Measurements from ENCODE around the gene TMEM258.

- no peak for TF ChIP-seq ZNF561 (tag by site-specific recombination; IDR thresholded peaks at IDR 0.05; ENCODE audit: borderline replicate concordance)
- TF ChIP-seq, protein P1, sequence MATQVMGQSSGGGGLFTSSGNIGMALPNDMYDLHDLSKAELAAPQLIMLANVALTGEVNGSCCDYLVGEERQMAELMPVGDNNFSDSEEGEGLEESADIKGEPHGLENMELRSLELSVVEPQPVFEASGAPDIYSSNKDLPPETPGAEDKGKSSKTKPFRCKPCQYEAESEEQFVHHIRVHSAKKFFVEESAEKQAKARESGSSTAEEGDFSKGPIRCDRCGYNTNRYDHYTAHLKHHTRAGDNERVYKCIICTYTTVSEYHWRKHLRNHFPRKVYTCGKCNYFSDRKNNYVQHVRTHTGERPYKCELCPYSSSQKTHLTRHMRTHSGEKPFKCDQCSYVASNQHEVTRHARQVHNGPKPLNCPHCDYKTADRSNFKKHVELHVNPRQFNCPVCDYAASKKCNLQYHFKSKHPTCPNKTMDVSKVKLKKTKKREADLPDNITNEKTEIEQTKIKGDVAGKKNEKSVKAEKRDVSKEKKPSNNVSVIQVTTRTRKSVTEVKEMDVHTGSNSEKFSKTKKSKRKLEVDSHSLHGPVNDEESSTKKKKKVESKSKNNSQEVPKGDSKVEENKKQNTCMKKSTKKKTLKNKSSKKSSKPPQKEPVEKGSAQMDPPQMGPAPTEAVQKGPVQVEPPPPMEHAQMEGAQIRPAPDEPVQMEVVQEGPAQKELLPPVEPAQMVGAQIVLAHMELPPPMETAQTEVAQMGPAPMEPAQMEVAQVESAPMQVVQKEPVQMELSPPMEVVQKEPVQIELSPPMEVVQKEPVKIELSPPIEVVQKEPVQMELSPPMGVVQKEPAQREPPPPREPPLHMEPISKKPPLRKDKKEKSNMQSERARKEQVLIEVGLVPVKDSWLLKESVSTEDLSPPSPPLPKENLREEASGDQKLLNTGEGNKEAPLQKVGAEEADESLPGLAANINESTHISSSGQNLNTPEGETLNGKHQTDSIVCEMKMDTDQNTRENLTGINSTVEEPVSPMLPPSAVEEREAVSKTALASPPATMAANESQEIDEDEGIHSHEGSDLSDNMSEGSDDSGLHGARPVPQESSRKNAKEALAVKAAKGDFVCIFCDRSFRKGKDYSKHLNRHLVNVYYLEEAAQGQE (tag by site-specific recombination; IDR thresholded peaks at IDR 0.05): no peak
- TF ChIP-seq, protein P2, sequence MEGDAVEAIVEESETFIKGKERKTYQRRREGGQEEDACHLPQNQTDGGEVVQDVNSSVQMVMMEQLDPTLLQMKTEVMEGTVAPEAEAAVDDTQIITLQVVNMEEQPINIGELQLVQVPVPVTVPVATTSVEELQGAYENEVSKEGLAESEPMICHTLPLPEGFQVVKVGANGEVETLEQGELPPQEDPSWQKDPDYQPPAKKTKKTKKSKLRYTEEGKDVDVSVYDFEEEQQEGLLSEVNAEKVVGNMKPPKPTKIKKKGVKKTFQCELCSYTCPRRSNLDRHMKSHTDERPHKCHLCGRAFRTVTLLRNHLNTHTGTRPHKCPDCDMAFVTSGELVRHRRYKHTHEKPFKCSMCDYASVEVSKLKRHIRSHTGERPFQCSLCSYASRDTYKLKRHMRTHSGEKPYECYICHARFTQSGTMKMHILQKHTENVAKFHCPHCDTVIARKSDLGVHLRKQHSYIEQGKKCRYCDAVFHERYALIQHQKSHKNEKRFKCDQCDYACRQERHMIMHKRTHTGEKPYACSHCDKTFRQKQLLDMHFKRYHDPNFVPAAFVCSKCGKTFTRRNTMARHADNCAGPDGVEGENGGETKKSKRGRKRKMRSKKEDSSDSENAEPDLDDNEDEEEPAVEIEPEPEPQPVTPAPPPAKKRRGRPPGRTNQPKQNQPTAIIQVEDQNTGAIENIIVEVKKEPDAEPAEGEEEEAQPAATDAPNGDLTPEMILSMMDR (tag by site-specific recombination; IDR thresholded peaks at IDR 0.05): no peak
- TF ChIP-seq ZNF239 (tag by site-specific recombination; IDR thresholded peaks at IDR 0.05): no peak
- TF ChIP-seq ZNF148 (tag by site-specific recombination; IDR thresholded peaks at IDR 0.05; ENCODE audit: borderline replicate concordance): no peak
- TF ChIP-seq PRDM1 (tag by site-specific recombination; IDR thresholded peaks at IDR 0.05): no peak
- TF ChIP-seq ZBTB26 (tag by site-specific recombination; optimal IDR thresholded peaks at IDR 0.05): no peak
- no peak for TF ChIP-seq ZBTB8A (tag by site-specific recombination; IDR thresholded peaks at IDR 0.05)
- TF ChIP-seq ZNF302 (tag by site-specific recombination; IDR thresholded peaks at IDR 0.05; ENCODE audit: low read depth): no peak
- TF ChIP-seq SALL2 (tag by site-specific recombination; IDR thresholded peaks at IDR 0.05; ENCODE audit: borderline replicate concordance): no peak
- no peak for TF ChIP-seq ZNF174 (tag by site-specific recombination; IDR thresholded peaks at IDR 0.05)
Measured at GRCh38 chr11:61840371-61840770, 48.0 kb upstream of the TMEM258 start.

All from HEK293 (cell line).